SU-DHL-6 (cell line): ENCODE data around the gene NID1.

Experiments used
- H2AFZ ChIP-seq: fragments of 200-600 bp; sonication (generic); 2 replicates; pipeline ENCODE4 v1.6.1; 2014; ENCODE audit warnings: low read depth, mild to moderate bottlenecking, moderate library complexity, mixed read lengths, antibody characterized with exemption, low read length; ENCODE audit not compliant: severe bottlenecking
- H3F3A ChIP-seq: fragments of 200-600 bp; shearing (Covaris generic); 2 replicates; pipeline ENCODE4 v1.6.0; 2016; ENCODE audit warnings: antibody characterized with exemption, mild to moderate bottlenecking; ENCODE audit not compliant: insufficient read depth
- H3K27ac ChIP-seq: fragments of 200-600 bp; sonication (generic); 2 replicates; pipeline ENCODE4 v1.5.1; 2016; ENCODE audit warnings: low read depth, mild to moderate bottlenecking, low read length, moderate library complexity, mixed read lengths
- H3K27me3 ChIP-seq: fragments of 200-600 bp; sonication (generic), shearing (Covaris generic); 2 replicates; pipeline ENCODE4 v1.6.0; 2014; ENCODE audit warnings: mild to moderate bottlenecking, low read length
- H3K36me3 ChIP-seq: fragments of 200-600 bp; sonication (generic); 2 replicates; pipeline ENCODE4 v1.6.1; 2014; ENCODE audit warnings: mild to moderate bottlenecking, low read length, mixed read lengths
- H3K4me2 ChIP-seq: fragments of 300-600, 200-600 bp; shearing (Covaris generic), sonication (generic); 2 replicates; pipeline ENCODE4 v1.6.0; 2014; ENCODE audit warnings: low read length, low read depth, mild to moderate bottlenecking; ENCODE audit not compliant: poor library complexity, severe bottlenecking
- H3K4me3 ChIP-seq: fragments of 200-600 bp; sonication (generic); 2 replicates; pipeline ENCODE4 v1.5.1; 2014; ENCODE audit warnings: antibody characterized with exemption, low read length, mild to moderate bottlenecking, mixed read lengths; ENCODE audit not compliant: insufficient read depth, poor library complexity, severe bottlenecking
- H3K79me2 ChIP-seq: fragments of 200-600 bp; sonication (generic); 2 replicates; pipeline ENCODE4 v1.6.1; 2014; ENCODE audit warnings: mild to moderate bottlenecking, low read length, moderate library complexity; ENCODE audit not compliant: insufficient read depth
- H3K9ac ChIP-seq: fragments of 200-600 bp; sonication (generic); 2 replicates; pipeline ENCODE4 v1.7.0; 2014; ENCODE audit warnings: mild to moderate bottlenecking, low read length
- H3K9me2 ChIP-seq: fragments of 200-600 bp; sonication (generic); replicated peaks from 2 replicates; pipeline ENCODE4 v1.6.1; 2014; ENCODE audit warnings: low read length; ENCODE audit not compliant: insufficient read depth
- H3K9me3 ChIP-seq: fragments of 200-600 bp; sonication (generic); 2 replicates; pipeline ENCODE4 v1.6.1; 2014; ENCODE audit warnings: low read length, mixed read lengths; ENCODE audit not compliant: insufficient read depth
- H4K20me1 ChIP-seq: fragments of 200-600 bp; sonication (generic); 2 replicates; pipeline ENCODE4 v1.6.1; 2014; ENCODE audit warnings: low read depth, mild to moderate bottlenecking, antibody characterized with exemption, low read length, moderate library complexity, mixed read lengths
- EZH2phosphoT487 ChIP-seq: fragments of 200-600 bp; sonication (generic), shearing (Covaris generic); conservative IDR thresholded peaks from 2 replicates; pipeline ENCODE4 v1.6.1; 2018; ENCODE audit warnings: mild to moderate bottlenecking, antibody characterized with exemption, low read length, moderate library complexity, mixed read lengths
- TF ChIP-seq, protein P1 (sequence below): fragments of 200-600 bp; sonication (generic); IDR thresholded peaks from one replicate; pipeline ENCODE4 v1.5.1; 2017; ENCODE audit warnings: antibody characterized with exemption, mild to moderate bottlenecking, low read length, moderate library complexity; ENCODE audit not compliant: insufficient read depth, poor library complexity, severe bottlenecking

NID1 gene

DNA sequence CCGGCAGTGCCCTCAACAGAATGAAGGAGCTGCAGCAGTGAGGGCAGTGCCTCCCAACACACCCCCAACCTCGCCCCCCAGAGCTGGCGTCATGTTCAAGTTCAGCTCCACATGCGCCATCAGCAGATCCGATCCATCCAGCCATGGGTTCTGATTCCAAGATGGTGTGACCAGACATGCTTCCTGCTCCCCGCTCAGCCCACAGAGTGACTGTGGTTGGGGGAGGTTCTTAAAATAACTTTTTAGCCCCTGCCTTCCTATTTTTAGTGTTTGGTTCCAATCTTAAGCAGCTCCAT is 47.4 kb upstream of the NID1 start:
- H3K27me3 ChIP-seq = no peaks in the 10 kb centered on the region
- H3K4me2 ChIP-seq = no peak overlapping the region
- no peak overlapping the region for H3K9ac ChIP-seq
- H3K4me3 ChIP-seq = no peak overlapping the region
- no peaks in the 10 kb centered on the region for H3K36me3 ChIP-seq
- H3K9me3 ChIP-seq = no peaks in the 10 kb centered on the region
- H4K20me1 ChIP-seq = no peaks in the 10 kb centered on the region
- no peaks in the 10 kb centered on the region for H3K9me2 ChIP-seq
- no peak for TF ChIP-seq EZH2phosphoT487
- TF ChIP-seq, protein P1, sequence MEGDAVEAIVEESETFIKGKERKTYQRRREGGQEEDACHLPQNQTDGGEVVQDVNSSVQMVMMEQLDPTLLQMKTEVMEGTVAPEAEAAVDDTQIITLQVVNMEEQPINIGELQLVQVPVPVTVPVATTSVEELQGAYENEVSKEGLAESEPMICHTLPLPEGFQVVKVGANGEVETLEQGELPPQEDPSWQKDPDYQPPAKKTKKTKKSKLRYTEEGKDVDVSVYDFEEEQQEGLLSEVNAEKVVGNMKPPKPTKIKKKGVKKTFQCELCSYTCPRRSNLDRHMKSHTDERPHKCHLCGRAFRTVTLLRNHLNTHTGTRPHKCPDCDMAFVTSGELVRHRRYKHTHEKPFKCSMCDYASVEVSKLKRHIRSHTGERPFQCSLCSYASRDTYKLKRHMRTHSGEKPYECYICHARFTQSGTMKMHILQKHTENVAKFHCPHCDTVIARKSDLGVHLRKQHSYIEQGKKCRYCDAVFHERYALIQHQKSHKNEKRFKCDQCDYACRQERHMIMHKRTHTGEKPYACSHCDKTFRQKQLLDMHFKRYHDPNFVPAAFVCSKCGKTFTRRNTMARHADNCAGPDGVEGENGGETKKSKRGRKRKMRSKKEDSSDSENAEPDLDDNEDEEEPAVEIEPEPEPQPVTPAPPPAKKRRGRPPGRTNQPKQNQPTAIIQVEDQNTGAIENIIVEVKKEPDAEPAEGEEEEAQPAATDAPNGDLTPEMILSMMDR = no peak
- H2AFZ ChIP-seq = no peak overlapping the region
- no peaks in the 10 kb centered on the region for H3K79me2 ChIP-seq
- no peaks in the 10 kb centered on the region for H3F3A ChIP-seq
- no peak overlapping the region for H3K27ac ChIP-seq

DNA sequence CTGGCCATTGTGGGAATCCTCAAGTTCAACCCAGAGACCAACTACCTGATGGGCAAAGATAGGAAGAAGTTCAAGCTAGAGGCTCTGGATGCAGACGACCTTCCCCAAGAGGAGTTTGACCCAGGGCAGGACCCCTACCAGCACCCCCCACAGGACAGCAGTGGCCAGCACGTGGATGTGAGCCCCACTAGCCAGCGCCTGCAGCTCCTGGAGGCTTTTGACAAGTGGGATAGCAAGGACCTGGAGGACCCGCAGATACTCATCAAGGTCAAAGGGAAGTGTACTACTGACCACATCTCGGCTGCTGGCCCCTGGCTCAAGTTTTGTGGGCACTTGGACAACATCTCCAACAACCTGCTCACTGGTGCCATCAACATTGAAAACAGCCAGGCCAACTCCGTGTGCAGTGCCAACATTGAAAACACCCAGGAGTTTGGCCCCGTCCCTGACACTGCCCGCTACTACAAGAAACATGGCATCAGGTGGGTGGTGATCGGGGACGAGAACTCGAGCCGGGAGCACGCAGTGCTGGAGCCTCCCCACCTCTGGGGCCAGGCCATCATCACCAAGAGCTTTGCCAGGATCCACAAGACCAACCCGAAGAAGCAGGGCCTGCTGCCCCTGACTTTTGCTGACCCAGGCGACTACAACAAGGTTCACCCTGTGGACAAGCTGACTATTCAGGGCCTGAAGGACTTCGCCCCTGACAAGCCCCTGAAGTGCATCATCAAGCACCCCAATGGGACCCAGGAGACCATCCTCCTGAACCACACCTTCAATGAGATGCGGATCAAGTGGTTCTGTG is 46.8 kb upstream of the NID1 start:
- Histone ChIP-seq H3F3A (no peaks in the 10 kb centered on the region), H3K79me2 (no peaks in the 10 kb centered on the region), H3K9ac (no peak overlapping the region), H3K27me3 (no peaks in the 10 kb centered on the region), H3K4me3 (no peak overlapping the region), H4K20me1 (no peaks in the 10 kb centered on the region), H3K27ac (no peak overlapping the region), H3K36me3 (no peaks in the 10 kb centered on the region), H3K9me3 (no peaks in the 10 kb centered on the region), H2AFZ (no peak overlapping the region), H3K9me2 (no peaks in the 10 kb centered on the region), H3K4me2 (no peak overlapping the region)
- TF ChIP-seq EZH2phosphoT487 = no peak
- TF ChIP-seq, protein P1 = no peak

DNA sequence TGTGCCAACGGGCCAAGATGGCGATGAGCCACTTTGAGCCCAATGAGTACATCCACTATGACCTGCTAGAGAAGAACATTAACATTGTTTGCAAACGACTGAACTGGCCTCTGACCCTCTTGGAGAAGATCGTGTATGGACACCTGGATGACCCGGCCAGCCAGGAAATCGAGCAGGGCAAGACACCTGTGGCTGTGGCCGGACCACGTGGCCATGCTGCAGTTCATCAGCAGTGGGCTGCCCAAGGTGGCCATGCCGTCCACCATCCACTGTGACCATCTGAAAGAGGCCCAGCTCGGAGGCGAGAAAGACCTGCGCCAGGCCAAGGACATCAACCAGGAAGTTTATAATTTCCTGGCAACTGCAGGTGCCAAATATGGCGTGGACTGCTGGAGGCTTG is 45.2 kb upstream of the NID1 start:
- no peak overlapping the region for H3K9ac ChIP-seq
- no peak overlapping the region for H3K4me2 ChIP-seq
- no peaks in the 10 kb centered on the region for H3K79me2 ChIP-seq
- H3K9me3 ChIP-seq = no peaks in the 10 kb centered on the region
- H3K9me2 ChIP-seq = no peaks in the 10 kb centered on the region
- H3K27ac ChIP-seq = no peak overlapping the region
- no peaks in the 10 kb centered on the region for H3F3A ChIP-seq
- H3K4me3 ChIP-seq = no peak overlapping the region
- no peaks in the 10 kb centered on the region for H3K27me3 ChIP-seq
- H3K36me3 ChIP-seq = no peaks in the 10 kb centered on the region
- TF ChIP-seq, protein P1 = no peak
- no peak for TF ChIP-seq EZH2phosphoT487
- no peak overlapping the region for H2AFZ ChIP-seq
- no peaks in the 10 kb centered on the region for H4K20me1 ChIP-seq
